Adrenal gland (tissue), 5 donors: ENCODE data around the gene TUT4.

Experiments used
- CTCF ChIP-seq, 6 experiments: fragments of 450-650 bp in 4 of 6; fragments of 200-600 bp in 2 of 6; sonication (generic) in 1 of 6; IDR thresholded peaks; 1 replicate in 5 of 6; 2 replicates in 1 of 6; pipeline versions ENCODE4 v1.5.1 to v1.8.0; 2016 to 2021; ENCODE audit warnings: antibody characterized with exemption in 6 of 6, mild to moderate bottlenecking in 2 of 6, moderate library complexity in 1 of 6
- POLR2A ChIP-seq, 2 donors: fragments of 450-650 bp; IDR thresholded peaks; one replicate each; pipeline ENCODE4 v1.6.1; 2017; ENCODE audit warnings: antibody characterized with exemption in 2 of 2, mild to moderate bottlenecking in 2 of 2, moderate library complexity in 1 of 2
- donor health status: DM: no; HTN: no; CAD: no.

GRCh38 chr1:52554267-52554640 lies 1.4 kb upstream of the TUT4 start:
- TF ChIP-seq POLR2A (IDR thresholded peaks at IDR 0.05) (no peak), CTCF (IDR thresholded peaks at IDR 0.05) (no peak)
